22Rv1 (cell line): ENCODE data around the gene GNL3.

Source experiments
- ZFX ChIP-seq: fragments of 450-650 bp; IDR thresholded peaks from 2 replicates; pipeline ENCODE4 v1.6.1; 2017; ENCODE audit warnings: antibody characterized with exemption, borderline replicate concordance
- TF ChIP-seq, protein P1 (sequence below): fragments of 450-650 bp; IDR thresholded peaks from 2 replicates; pipeline ENCODE4 v1.5.1; 2017; ENCODE audit warnings: mild to moderate bottlenecking

DNA sequence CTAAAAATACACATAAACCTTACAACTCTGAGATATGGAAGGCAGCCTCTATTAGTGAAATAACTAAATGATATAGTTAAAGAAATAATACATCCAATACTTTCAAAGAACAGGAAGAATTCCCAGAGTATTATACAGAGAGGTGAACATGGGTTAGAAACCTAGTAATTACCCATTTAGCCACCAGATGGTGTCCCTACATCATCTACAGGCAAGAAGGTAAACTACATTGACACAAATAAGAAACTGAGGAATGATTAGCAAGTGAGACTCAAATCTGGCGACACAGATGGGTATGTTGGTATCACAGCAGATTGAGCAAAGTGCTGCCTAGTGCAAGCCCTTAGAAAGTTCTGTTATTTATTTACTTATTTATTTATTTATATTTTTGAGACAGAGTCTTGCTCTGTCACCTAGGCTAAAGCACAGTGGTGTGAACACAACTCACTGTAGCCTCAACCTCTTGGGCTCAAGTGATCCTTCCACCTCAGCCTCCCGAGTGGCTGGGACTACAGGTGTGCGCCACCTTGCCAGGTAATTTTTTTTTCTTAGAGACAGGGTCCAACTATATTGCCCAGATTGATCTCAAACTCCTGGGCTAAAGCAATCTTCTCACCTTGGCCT lies 56.7 kb downstream of the GNL3 start:
- TF ChIP-seq, protein P1, sequence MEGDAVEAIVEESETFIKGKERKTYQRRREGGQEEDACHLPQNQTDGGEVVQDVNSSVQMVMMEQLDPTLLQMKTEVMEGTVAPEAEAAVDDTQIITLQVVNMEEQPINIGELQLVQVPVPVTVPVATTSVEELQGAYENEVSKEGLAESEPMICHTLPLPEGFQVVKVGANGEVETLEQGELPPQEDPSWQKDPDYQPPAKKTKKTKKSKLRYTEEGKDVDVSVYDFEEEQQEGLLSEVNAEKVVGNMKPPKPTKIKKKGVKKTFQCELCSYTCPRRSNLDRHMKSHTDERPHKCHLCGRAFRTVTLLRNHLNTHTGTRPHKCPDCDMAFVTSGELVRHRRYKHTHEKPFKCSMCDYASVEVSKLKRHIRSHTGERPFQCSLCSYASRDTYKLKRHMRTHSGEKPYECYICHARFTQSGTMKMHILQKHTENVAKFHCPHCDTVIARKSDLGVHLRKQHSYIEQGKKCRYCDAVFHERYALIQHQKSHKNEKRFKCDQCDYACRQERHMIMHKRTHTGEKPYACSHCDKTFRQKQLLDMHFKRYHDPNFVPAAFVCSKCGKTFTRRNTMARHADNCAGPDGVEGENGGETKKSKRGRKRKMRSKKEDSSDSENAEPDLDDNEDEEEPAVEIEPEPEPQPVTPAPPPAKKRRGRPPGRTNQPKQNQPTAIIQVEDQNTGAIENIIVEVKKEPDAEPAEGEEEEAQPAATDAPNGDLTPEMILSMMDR, result peak; percentile 71
- no peak for TF ChIP-seq ZFX
